ENCODE data around the gene PTEN. TPM values are rescaled to one million over a fixed set of nuclear protein-coding genes. Genes with fewer than 3 reads are reported as not detected.

The PTEN gene
- total and polyA plus RNA-seq, 9 of the 15 experiments (the other 6 are each of a cell fraction or from before 2014, with no cell fraction given): 8.4 to 56.9 (median 22.2) TPM

- TF ChIP-seq PHF8 (IDR thresholded peaks at IDR 0.05; ENCODE audit: borderline replicate concordance, low read length) (peak; percentile 72; the same call in 1 of the 2 replicates), TEAD2 (tag; IDR thresholded peaks at IDR 0.05) (no peak), ZBTB1 (CRISPR knock-in tag; IDR thresholded peaks at IDR 0.05; ENCODE audit: borderline replicate concordance, low read depth) (no peak), EZH2 (IDR thresholded peaks at IDR 0.05; ENCODE audit: borderline replicate concordance, low read depth, low read length) (no peak), ID3 (CRISPR knock-in tag; IDR thresholded peaks at IDR 0.05) (no peak), ID3 (tag; IDR thresholded peaks at IDR 0.05) (no peak), ZNF395 (CRISPR knock-in tag; IDR thresholded peaks at IDR 0.05) (no peak), NRF1 (conservative IDR thresholded peaks at IDR 0.05 in 1 of 2, IDR thresholded peaks at IDR 0.05 in 1 of 2) (peak; percentile 81 to 84), ZNF695 (CRISPR knock-in tag; IDR thresholded peaks at IDR 0.05) (no peak), AFF1 (IDR thresholded peaks at IDR 0.05; ENCODE audit: low read depth in 1 of 2, partially characterized antibody in 2 of 2) (no peak), ZFX (CRISPR knock-in tag; IDR thresholded peaks at IDR 0.05) (peak; percentile 42; the same call in 1 of the 2 replicates), YBX1 (IDR thresholded peaks at IDR 0.05) (no peak), IRF1 (CRISPR knock-in tag; IDR thresholded peaks at IDR 0.05; ENCODE audit: borderline replicate concordance) (no peak), HES1 (IDR thresholded peaks at IDR 0.05; ENCODE audit: low read depth) (no peak), CHD1 (IDR thresholded peaks at IDR 0.05; ENCODE audit: low read length) (no peak), NFIC (IDR thresholded peaks at IDR 0.05) (peak; percentile 10; the same call in 1 of the 2 replicates), SOX6 (IDR thresholded peaks at IDR 0.05) (no peak), HDGF (IDR thresholded peaks at IDR 0.05) (no peak), RBBP5 (IDR thresholded peaks at IDR 0.05; ENCODE audit: borderline replicate concordance, insufficient read depth, low read length, poor library complexity, severe bottlenecking) (peak; percentile 74), ELF1 (tag; IDR thresholded peaks at IDR 0.05) (no peak)
Measured at GRCh38 chr10:87863053-87863943, at the start of gene PTEN, which contains the start of gene KLLN (continued).

Data from K562 (cell line).